ENCODE measurements around the gene SLC9C2. TPM values are rescaled to one million over a fixed set of nuclear protein-coding genes. Genes with fewer than 3 reads are reported as not detected.
"Not testable (repeated sequence)": the region's sequence is repeated elsewhere in the genome, so short reads cannot be mapped to it uniquely, and the experiment has no call there.

Gene SLC9C2
- total RNA-seq, 4 donors from 2014 or later: 0.56 TPM; not detected in 3

DNA sequence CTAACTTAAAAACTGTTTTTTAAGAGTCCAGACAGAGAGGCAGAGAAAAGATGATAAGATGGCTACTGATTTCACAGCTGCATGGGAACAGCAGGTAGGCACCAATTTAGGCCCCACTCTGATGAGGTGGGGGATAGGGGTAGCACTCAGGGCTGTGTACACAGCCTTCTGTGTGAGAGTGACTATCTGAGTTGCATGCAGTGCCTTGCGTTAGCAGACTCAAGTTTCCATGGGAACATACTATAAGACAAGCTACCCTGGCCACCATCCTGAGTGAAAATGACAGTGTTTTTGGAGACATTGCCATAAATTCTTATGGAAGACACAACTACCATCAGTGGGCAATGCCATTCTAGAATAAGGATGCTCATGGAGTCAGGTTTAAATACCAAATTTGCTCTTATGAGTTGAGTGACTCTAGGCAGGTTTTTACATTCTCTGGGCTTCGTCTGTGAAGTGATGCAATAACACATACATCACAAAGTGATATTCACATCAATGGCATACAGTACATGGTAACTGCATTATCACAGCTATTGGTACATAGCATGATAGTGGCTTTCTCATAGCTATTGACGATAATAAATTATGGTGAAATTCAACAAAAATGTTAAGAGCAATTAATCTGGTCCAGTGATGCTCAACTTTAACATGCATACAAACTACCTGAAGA is 30.5 kb downstream of the SLC9C2 start:
- TF ChIP-seq, protein P1, sequence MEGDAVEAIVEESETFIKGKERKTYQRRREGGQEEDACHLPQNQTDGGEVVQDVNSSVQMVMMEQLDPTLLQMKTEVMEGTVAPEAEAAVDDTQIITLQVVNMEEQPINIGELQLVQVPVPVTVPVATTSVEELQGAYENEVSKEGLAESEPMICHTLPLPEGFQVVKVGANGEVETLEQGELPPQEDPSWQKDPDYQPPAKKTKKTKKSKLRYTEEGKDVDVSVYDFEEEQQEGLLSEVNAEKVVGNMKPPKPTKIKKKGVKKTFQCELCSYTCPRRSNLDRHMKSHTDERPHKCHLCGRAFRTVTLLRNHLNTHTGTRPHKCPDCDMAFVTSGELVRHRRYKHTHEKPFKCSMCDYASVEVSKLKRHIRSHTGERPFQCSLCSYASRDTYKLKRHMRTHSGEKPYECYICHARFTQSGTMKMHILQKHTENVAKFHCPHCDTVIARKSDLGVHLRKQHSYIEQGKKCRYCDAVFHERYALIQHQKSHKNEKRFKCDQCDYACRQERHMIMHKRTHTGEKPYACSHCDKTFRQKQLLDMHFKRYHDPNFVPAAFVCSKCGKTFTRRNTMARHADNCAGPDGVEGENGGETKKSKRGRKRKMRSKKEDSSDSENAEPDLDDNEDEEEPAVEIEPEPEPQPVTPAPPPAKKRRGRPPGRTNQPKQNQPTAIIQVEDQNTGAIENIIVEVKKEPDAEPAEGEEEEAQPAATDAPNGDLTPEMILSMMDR (IDR thresholded peaks at IDR 0.05): no peak
- no peak for DNase-seq (ENCODE audit: low spot score)
- no peak for ATAC-seq (ENCODE audit: low FRiP score)

DNA sequence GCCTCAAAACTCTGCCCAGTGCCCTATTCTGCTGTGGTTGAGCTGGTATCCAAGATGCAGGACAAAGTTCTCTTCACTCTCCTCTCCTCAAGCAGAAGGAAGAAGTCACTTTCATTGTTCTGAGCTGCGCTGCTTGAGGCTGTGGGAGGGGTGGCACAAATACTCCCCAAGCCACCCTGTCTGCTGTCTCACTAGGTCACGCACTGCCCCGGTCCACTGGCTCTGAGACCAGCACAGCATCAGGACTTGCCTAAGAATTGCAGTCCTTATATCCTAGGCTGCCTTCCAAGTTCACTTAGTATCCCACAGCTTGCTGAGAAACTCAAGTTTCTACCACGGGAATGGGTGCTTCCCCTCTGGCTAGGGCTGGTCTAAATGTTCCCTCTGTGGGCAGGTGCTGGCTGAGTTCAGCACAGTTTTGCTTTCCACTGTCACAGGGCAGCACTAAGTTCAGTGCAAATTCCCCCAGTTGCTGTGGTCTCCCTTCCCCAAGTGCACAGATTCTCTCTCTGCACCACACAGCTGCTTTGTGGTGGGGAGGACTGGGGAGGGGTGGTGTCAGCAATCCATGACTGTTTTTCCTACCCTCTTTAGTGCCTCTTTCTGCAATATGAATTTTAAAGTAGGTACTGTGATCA is 32.4 kb downstream of the SLC9C2 start:
- TF ChIP-seq, protein P1 (IDR thresholded peaks at IDR 0.05): no peak
- DNase-seq (ENCODE audit: low spot score) (no peak), ATAC-seq (ENCODE audit: low FRiP score) (no peak)

DNA sequence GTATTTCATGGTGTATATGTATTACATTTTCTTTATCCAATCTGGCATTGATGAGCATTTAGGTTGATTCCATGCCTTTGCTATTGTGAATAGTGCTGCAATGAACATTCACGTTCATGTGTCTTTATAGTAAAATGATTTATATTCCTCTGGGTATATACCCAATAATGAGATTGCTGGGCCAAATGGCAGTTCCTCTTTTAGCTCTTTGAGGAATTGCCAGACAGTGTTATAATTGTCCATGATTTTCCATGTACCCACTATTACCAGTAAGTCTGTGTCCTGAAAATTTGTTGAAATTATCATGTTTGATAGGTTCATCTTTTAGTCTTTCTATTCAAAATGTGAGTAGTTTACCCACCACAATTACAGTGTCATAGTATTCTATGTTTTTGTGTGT is 34.4 kb downstream of the SLC9C2 start:
- TF ChIP-seq, protein P1 (IDR thresholded peaks at IDR 0.05): no peak
- no peak for ATAC-seq (ENCODE audit: low FRiP score)
- no peak for DNase-seq (ENCODE audit: low spot score)

DNA sequence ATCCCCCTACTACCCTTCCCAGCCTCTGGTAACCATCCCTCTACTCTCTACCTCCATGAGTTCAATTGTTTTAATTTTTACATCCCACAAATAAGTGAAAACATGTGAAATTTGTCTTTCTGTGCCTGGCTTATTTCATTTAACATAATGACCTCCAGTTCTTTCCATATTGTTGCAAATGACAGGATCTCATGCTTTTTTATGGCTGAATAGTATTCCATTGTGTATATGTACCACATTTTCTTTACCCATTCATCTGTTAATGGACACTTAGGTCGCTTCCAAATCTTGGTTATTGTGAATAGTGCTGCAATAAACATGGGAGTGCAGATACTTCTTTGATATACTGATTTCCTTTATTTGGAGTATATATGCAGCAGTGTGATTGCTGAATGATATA is 39.0 kb downstream of the SLC9C2 start:
- DNase-seq (ENCODE audit: low spot score); ATAC-seq (ENCODE audit: low FRiP score): not testable (repeated sequence)

DNA sequence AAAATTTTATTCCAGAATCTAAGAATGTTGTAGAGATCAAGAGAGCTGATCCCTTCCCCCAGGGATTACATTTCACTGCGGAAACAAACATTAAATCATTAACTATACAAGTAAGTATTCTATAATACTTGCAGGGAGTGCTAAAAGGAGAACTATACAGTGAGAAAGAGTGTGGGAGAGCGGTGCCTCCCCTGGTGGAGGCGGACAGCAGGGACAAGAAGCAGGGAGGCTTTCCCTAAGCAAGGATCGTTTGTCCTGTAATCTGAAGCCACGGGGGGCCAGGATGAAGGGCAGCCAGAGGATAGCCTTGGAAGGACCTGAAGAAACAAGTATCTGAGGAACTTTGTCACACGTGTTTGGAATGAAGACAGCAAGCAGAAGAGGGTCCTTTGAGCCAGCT is 40.1 kb downstream of the SLC9C2 start:
- no peak for ATAC-seq (ENCODE audit: low FRiP score)

DNA sequence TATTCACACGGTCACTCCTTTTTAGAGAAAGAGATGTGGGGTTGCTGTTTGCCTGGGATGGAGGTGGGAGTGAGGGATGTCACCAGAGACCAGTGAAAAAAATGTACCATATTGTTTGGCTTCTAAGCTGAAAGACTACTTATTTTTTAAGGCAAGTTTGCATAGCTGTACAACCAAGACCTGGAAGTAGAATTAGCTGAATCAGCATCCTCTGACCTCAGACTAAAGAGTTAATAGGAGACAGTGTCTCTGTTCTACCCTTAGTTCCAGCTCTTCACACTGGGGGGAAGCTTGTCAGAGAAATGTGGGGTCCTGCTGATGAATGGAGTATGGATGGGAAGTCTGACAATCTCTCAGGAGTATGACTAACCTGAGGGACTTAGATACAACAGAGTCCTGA is 41.6 kb downstream of the SLC9C2 start:
- ATAC-seq (ENCODE audit: low FRiP score) (no peak), DNase-seq (ENCODE audit: low spot score) (no peak)
- TF ChIP-seq, protein P1 (IDR thresholded peaks at IDR 0.05): no peak

More for the DNA sequence above, 40.1 kb downstream of the SLC9C2 start:
- TF ChIP-seq, protein P1 (IDR thresholded peaks at IDR 0.05): no peak
- DNase-seq (ENCODE audit: low spot score): no peak

DNA sequence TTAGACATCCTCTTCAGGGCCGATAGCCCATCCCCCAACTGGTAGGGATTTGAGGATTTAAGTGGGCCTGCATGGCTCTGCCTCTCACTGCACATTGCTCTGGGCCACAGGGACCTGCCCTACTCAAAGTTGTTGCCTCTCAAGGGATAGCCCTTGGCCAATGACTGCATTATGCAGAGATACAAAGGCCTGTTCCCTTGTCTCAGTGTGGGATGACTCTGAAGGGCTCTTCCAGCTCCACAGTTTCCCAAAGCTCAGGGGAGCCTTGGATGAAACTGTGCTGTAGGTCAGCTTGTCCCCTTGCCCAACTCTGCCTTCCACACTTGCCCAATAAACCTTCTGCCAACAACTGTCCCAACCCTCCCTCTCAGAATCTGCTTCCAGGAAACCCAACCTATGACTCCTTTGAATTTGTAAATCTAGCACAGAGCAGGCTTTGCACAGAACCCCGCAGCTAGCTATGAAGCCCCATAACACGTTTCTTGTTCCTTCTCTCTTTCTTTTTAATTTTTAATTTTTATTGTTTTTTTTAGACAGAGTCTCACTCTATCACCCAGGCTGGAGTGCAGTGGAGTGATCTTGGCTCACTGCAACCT is 42.5 kb downstream of the SLC9C2 start:
- ATAC-seq (ENCODE audit: low FRiP score): no peak
- DNase-seq (ENCODE audit: low spot score): no peak
- TF ChIP-seq, protein P1 (IDR thresholded peaks at IDR 0.05): no peak
